RWPE1 (cell line): ENCODE results near the gene ELOA.
A peak's percentile ranks its signal among the peaks of the same experiment; 100 is the strongest.
"Not testable (repeated sequence)": the region's sequence is repeated elsewhere in the genome, so short reads cannot be mapped to it uniquely, and the experiment has no call there.

Experiments
- CTCF ChIA-PET: fragments of 350-600 bp; sonication (Branson Sonifier 250); formaldehyde crosslinking; extraction: SDS; loops from one replicate; lab custom pipeline; 2021; lab: Yijun Ruan, JAX
- POLR2A ChIA-PET: fragments of 400-600 bp; formaldehyde crosslinking; extraction: SDS; loops from one replicate; lab custom pipeline; 2020; ENCODE audit warnings: antibody characterized with exemption; ENCODE audit not compliant: low non-redundant PET; lab: Yijun Ruan, JAX
- DNase-seq: peaks from one replicate; pipeline ENCODE4 v3.0.0; 2012; ENCODE audit warnings: low spot score
- H3K27ac ChIP-seq: fragments of 450-650 bp; 2 replicates; pipeline ENCODE4 v1.5.1; 2017
- TF ChIP-seq, protein P1 (sequence below): fragments of 450-650 bp; conservative IDR thresholded peaks from 2 replicates; pipeline ENCODE4 v1.5.1; 2017; ENCODE audit warnings: low read depth, mild to moderate bottlenecking

ELOA gene

DNA sequence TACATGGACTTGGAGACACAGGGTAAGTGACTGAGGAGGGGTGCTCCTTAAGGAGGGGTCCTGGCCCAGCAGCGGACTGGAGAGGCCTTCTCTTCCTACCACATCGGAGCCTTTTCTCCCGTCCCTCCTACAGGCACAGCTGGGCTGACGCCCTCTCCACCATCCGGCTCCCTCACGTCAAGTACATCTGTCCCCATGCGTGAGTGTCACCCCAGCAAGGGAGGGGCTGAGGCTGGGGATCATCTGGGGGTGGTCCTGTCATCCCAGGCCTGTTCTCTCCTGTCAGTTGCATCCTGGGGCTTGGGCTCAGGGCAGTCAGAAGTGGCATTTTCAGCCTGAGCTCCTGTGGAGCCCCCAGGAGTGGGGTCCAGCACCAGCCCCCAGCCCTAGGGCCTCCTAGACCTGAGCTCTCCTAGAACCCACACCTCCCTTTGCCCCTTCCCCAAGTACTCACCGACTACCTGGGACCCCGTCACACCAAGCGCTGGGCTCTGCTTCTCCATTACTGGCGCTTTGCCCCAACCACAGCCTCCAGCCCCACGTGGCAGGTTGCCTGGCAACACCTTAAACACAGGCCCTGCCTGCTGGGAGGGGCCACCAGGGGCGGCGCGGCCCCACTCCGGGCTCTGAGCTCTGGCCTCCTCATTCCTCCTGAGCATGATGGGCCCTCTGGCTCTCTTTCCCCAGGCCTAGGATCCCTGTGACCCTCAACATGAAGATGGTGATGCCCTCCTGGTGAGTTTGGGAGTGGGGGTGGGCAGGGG lies 49.9 kb downstream of the ELOA start:
- DNase-seq, result peak; percentile 82
- H3K27ac ChIP-seq, result peak overlapping the region; percentile 98
- TF ChIP-seq, protein P1, sequence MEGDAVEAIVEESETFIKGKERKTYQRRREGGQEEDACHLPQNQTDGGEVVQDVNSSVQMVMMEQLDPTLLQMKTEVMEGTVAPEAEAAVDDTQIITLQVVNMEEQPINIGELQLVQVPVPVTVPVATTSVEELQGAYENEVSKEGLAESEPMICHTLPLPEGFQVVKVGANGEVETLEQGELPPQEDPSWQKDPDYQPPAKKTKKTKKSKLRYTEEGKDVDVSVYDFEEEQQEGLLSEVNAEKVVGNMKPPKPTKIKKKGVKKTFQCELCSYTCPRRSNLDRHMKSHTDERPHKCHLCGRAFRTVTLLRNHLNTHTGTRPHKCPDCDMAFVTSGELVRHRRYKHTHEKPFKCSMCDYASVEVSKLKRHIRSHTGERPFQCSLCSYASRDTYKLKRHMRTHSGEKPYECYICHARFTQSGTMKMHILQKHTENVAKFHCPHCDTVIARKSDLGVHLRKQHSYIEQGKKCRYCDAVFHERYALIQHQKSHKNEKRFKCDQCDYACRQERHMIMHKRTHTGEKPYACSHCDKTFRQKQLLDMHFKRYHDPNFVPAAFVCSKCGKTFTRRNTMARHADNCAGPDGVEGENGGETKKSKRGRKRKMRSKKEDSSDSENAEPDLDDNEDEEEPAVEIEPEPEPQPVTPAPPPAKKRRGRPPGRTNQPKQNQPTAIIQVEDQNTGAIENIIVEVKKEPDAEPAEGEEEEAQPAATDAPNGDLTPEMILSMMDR, result no peak
- CTCF ChIA-PET, result interaction anchor here (0.6 kb wide), 2 partner anchors 8 to 35 kb away, joined by 3 to 5 read pairs; no protein-coding TSS in a partner anchor
- POLR2A ChIA-PET, result interaction anchor here (0.5 kb wide), 1 partner anchor 16 kb away, joined by 7 read pairs; no protein-coding TSS in a partner anchor

DNA sequence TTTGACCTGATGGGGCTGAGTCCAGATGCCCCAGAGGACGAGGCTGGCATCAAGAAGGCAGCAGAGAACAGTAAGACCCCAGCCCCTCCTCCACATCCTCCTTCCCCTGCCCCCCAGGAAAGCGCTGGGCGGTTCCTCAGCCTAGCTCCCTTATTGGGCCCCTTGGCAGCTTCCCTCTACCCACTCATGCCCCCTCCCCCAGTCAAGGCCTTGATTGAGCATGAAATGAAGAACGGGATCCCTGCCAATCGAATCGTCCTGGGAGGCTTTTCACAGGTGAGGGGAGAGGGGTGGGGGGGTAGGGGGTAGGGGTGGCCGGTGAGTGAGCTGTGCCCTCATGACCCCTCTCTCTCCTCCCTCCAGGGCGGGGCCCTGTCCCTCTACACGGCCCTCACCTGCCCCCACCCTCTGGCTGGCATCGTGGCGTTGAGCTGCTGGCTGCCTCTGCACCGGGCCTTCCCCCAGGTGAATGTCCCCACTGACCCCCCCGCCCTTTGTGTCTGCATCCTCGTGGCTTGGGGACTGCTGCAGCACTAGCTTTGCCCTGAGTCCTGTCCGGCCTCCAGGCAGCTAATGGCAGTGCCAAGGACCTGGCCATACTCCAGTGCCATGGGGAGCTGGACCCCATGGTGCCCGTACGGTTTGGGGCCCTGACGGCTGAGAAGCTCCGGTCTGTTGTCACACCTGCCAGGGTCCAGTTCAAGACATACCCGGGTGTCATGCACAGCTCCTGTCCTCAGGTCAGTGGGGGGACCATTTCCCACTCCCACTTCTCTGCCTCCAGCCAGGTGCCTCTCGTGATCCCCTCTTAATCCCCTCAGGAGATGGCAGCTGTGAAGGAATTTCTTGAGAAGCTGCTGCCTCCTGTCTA lies 50.8 kb downstream of the ELOA start:
- CTCF ChIA-PET, result interaction anchor here (0.5 kb wide), 1 partner anchor 17 kb away, joined by 3 read pairs; no protein-coding TSS in a partner anchor

DNA sequence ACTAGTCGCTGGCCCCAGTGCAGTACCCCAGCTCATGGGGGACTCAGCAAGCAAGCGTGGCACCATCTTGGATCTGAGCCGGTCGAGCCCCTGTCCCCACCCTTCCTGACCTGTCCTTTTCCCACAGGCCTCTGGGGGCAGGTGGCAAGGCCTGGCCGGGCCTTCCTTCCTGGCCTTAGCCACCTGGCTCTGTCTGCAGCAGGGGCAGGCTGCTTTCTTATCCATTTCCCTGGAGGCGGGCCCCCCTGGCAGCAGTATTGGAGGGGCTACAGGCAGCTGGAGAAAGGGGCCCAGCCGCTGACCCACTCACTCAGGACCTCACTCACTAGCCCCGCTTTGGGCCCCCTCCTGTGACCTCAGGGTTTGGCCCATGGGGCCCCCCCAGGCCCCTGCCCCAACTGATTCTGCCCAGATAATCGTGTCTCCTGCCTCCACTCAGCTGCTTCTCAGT lies 51.5 kb downstream of the ELOA start:
- CTCF ChIA-PET, POLR2A ChIA-PET, DNase-seq: not testable (repeated sequence)
- peak overlapping the region; percentile 98 for H3K27ac ChIP-seq

More for the DNA sequence above, 50.8 kb downstream of the ELOA start:
- POLR2A ChIA-PET, result interaction anchor here (0.5 kb wide), 1 partner anchor 17 kb away, joined by 7 read pairs; no protein-coding TSS in a partner anchor
- TF ChIP-seq, protein P1, result no peak
- no peak for DNase-seq
- peak overlapping the region; percentile 98 for H3K27ac ChIP-seq

DNA sequence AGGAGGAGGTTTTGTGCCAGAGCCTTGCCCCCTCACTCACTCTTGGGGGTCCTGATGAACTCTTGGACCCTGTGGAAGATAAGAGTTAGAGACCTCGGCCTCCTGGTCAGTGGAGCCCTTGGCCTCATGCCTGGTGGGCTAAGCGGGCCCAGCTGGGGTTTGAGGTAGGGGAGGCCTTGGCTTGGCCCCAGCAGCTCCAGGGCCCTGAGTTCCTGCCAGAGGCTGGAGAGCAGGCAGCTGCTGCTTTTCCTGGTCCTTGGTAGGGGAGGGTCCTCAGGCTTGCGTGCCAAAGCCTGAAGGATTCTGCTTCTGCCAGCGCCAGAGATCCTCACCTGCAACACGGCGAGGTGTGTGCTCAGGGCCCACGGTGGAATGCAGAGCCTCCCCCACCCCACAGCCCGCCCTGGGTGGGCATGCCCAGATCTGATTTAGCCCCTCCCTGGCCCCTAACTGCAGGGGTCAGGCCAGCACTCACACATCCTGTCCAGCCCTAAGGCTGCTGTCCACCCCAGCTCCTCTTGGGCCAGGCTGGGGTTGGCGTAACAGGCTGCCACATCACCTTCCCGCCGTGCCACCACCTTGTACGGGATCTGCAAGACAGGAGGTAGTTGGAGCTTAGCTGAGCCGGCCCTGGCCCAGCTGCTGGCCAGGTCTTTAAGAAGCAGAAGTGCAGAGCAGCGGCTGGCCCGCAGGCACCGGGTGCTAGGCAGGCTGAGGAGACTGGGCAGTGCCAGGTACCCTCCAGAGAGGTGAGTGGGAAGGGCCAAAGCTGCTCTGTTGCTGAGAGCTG lies 52.6 kb downstream of the ELOA start:
- POLR2A ChIA-PET, result interaction anchor here (0.6 kb wide), 1 partner anchor 30 kb away, joined by 5 read pairs; the partner anchor contains the start of gene HMGCL
- no peak for DNase-seq
- CTCF ChIA-PET, result interaction anchor here (0.5 to 0.7 kb wide), 2 partner anchors 24 to 55 kb away, joined by 3 read pairs; no protein-coding TSS in a partner anchor
- TF ChIP-seq, protein P1, result no peak
- peak overlapping the region; percentile 98 for H3K27ac ChIP-seq

DNA sequence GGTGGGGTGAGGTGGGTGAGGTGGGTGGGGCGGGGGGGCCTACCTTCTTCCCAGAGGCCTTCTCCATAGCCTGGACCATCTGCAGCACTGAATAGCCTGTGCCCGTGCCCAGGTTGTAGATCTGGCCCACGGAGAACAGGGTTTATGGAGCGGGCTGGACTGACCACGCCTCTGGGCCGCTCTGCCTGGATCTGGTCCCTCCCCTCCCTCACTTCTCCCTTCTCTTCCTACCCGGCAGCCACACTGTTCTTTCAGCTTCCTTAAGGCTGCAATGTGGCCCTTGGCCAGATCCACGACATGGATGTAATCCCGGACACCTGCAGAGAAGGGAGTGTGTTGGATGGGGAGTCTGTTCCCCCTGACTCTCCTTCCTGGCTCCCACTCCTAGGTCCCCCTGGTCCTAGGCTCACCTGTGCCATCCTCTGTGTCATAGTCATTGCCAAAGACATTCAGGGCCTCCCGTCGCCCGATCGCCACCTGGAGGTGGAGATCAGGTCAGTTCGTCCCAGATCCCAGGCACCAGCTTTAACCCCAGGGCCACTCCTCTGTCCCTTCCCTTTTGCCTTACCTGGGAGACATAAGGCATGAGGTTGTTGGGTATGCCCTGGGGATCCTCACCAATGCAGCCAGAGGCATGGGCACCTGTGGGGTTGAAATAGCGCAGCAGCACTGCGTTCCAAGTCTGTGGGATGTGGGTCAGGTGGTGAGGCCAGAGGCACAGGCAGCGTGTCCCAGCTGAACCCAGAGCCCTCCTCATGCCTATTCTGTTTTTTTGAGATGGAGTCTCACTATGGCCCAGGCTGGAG lies 53.4 kb downstream of the ELOA start:
- CTCF ChIA-PET, result interaction anchor here (0.5 to 0.9 kb wide), 3 partner anchors 19 to 54 kb away, joined by 3 read pairs; partner anchors contain the start of gene PITHD1
- TF ChIP-seq, protein P1, result no peak
- no peak for DNase-seq
- POLR2A ChIA-PET, result interaction anchor here (0.6 kb wide), 2 partner anchors 29 to 54 kb away, joined by 3 to 5 read pairs; partner anchors contain the start of genes ELOA and HMGCL
- peak overlapping the region; percentile 98 for H3K27ac ChIP-seq
